Measurements from ENCODE around the gene SORCS1. TPM values are rescaled to one million over a fixed set of nuclear protein-coding genes. Genes with fewer than 3 reads are reported as not detected.

Gene SORCS1
- total RNA-seq, 1 donor from 2014 or later, result 0.23 TPM

GRCh38 chr10:106551501-106552062, 612.9 kb downstream of the SORCS1 start:
- Histone ChIP-seq H3K4me3 (no peak overlapping the region), H3K4me1 (no peaks in the 10 kb centered on the region), H3K27ac (no peak overlapping the region), H3K9me3 (no peaks in the 10 kb centered on the region), H3K36me3 (no peaks in the 10 kb centered on the region), H3K27me3 (no peaks in the 10 kb centered on the region)
- DNase-seq, result no peak
- TF ChIP-seq, protein P1, sequence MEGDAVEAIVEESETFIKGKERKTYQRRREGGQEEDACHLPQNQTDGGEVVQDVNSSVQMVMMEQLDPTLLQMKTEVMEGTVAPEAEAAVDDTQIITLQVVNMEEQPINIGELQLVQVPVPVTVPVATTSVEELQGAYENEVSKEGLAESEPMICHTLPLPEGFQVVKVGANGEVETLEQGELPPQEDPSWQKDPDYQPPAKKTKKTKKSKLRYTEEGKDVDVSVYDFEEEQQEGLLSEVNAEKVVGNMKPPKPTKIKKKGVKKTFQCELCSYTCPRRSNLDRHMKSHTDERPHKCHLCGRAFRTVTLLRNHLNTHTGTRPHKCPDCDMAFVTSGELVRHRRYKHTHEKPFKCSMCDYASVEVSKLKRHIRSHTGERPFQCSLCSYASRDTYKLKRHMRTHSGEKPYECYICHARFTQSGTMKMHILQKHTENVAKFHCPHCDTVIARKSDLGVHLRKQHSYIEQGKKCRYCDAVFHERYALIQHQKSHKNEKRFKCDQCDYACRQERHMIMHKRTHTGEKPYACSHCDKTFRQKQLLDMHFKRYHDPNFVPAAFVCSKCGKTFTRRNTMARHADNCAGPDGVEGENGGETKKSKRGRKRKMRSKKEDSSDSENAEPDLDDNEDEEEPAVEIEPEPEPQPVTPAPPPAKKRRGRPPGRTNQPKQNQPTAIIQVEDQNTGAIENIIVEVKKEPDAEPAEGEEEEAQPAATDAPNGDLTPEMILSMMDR (IDR thresholded peaks at IDR 0.05), result no peak
- no peak for ATAC-seq
- intact Hi-C loops (cut with DNase I), result no loop called here

- Histone ChIP-seq H3K27ac (no peak overlapping the region), H3K27me3 (no peaks in the 10 kb centered on the region), H3K4me1 (no peaks in the 10 kb centered on the region), H3K4me3 (no peak overlapping the region), H3K36me3 (no peaks in the 10 kb centered on the region), H3K9me3 (no peaks in the 10 kb centered on the region)
- DNase-seq, result no peak
- intact Hi-C loops (cut with DNase I), result no loop called here
- no peak for ATAC-seq
- TF ChIP-seq, protein P1 (IDR thresholded peaks at IDR 0.05), result no peak
Measured at GRCh38 chr10:106548832-106549231, 615.7 kb downstream of the SORCS1 start.

DNA sequence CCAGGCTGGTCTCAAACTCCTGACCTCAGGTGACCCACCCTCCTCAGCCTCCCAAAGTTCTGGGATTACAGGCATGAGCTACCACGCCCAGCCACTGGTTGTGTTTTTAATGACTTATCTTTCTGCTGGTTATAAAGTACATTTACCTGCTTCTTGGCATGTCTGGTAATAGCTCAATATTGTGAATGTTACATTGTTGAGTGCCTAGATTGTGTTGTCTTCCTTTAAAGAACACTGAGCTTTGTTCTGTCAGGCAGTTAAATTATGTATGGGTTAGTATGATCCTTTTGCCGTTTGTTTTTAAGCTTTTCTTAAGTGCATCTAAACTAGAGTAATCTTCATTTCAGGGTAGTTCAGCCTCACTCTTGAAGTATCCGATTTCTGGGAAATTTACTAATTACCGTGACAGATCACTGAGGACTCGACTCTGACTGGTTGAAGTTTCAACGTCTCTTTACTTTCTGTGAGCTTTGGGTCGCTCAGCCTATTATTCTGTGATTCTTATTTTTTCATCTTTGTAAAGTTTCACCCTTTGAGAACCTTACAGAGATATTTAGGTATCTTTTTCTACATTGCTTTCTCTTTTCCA, 617.4 kb downstream of the SORCS1 start:
- Histone ChIP-seq H3K27me3 (no peaks in the 10 kb centered on the region), H3K4me3 (no peak overlapping the region), H3K4me1 (no peaks in the 10 kb centered on the region), H3K36me3 (no peaks in the 10 kb centered on the region), H3K9me3 (no peaks in the 10 kb centered on the region), H3K27ac (no peak overlapping the region)
- intact Hi-C loops (cut with DNase I), result no loop called here
- DNase-seq (no peak), ATAC-seq (no peak)
- TF ChIP-seq, protein P1 (IDR thresholded peaks at IDR 0.05), result no peak

GRCh38 chr10:106542461-106542860, 622.0 kb downstream of the SORCS1 start:
- no peak for ATAC-seq
- Histone ChIP-seq H3K27ac (no peak overlapping the region), H3K4me3 (no peak overlapping the region), H3K4me1 (no peaks in the 10 kb centered on the region), H3K36me3 (no peaks in the 10 kb centered on the region), H3K27me3 (no peaks in the 10 kb centered on the region), H3K9me3 (no peaks in the 10 kb centered on the region)
- TF ChIP-seq, protein P1 (IDR thresholded peaks at IDR 0.05), result no peak
- DNase-seq, result no peak
- intact Hi-C loops (cut with DNase I), result no loop called here

GRCh38 chr10:106540645-106541044, 623.9 kb downstream of the SORCS1 start:
- no peak for DNase-seq
- intact Hi-C loops (cut with DNase I), result no loop called here
- Histone ChIP-seq H3K27me3 (no peaks in the 10 kb centered on the region), H3K4me1 (no peaks in the 10 kb centered on the region), H3K4me3 (no peak overlapping the region), H3K27ac (no peak overlapping the region), H3K36me3 (no peaks in the 10 kb centered on the region), H3K9me3 (no peaks in the 10 kb centered on the region)
- TF ChIP-seq, protein P1 (IDR thresholded peaks at IDR 0.05), result no peak
- ATAC-seq, result no peak
